Small intestine (tissue), 7 donors: ENCODE measurements around the gene IPCEF1. TPM values are rescaled to one million over a fixed set of nuclear protein-coding genes. Genes with fewer than 3 reads are reported as not detected.
A peak's percentile ranks its signal among the peaks of the same experiment; 100 is the strongest.
"Not testable (repeated sequence)": the region's sequence is repeated elsewhere in the genome, so short reads cannot be mapped to it uniquely, and the experiment has no call there.

Source experiments
- DNase-seq, 2 donors: peaks; one replicate each; pipeline versions ENCODE4 v3.0.0 to v3.0.0-alpha.2; 2013
- FAIRE-seq: peaks from 2 replicates; lab custom pipeline; 2012; peaks lifted over from hg19 to GRCh38; lab: Jason Lieb, UNC
- H3K27ac ChIP-seq, 3 donors: one replicate each; pipeline ENCODE4 v1.5.1; 2013; ENCODE audit warnings: low read length in 2 of 3, mild to moderate bottlenecking in 2 of 3, control low read depth in 1 of 3, inconsistent platforms in 1 of 3, low read depth in 1 of 3, moderate library complexity in 1 of 3
- H3K27me3 ChIP-seq, 3 donors: one replicate each; pipeline ENCODE4 v1.6.1; 2013; ENCODE audit warnings: low read length in 3 of 3, inconsistent platforms in 1 of 3; ENCODE audit not compliant: control insufficient read depth in 3 of 3, insufficient read depth in 3 of 3
- H3K36me3 ChIP-seq, 3 donors: one replicate each; pipeline ENCODE4 v1.6.1; 2013; ENCODE audit warnings: low read length in 3 of 3, inconsistent platforms in 1 of 3, low read depth in 1 of 3, mild to moderate bottlenecking in 1 of 3, moderate library complexity in 1 of 3; ENCODE audit not compliant: control insufficient read depth in 3 of 3, insufficient read depth in 2 of 3
- H3K4me1 ChIP-seq, 3 donors: one replicate each; pipeline ENCODE4 v1.6.1; 2013; ENCODE audit warnings: low read length in 2 of 3, inconsistent platforms in 1 of 3, low read depth in 1 of 3, mild to moderate bottlenecking in 1 of 3, moderate library complexity in 1 of 3; ENCODE audit not compliant: control insufficient read depth in 3 of 3, insufficient read depth in 2 of 3
- H3K4me3 ChIP-seq, 3 donors: one replicate each; pipeline ENCODE4 v1.5.1; 2013; ENCODE audit warnings: low read length in 3 of 3, control low read depth in 1 of 3, inconsistent platforms in 1 of 3, low read depth in 1 of 3, mild to moderate bottlenecking in 1 of 3, moderate library complexity in 1 of 3
- H3K9me3 ChIP-seq, 2 donors: one replicate each; pipeline ENCODE4 v1.6.1; 2013; ENCODE audit warnings: low read depth in 1 of 2, low read length in 1 of 2; ENCODE audit not compliant: control insufficient read depth in 2 of 2, insufficient read depth in 1 of 2
- WGBS, 3 donors: extraction: QIAGEN DNeasy Blood & Tissue Kit; methylation state at CpG; one replicate each; pipeline ENCODE4 v1.1.7; 2013; 5-methylcytosine and 5-hydroxymethylcytosine counted together
- polyA plus RNA-seq, 4 donors: library from polyadenylated mRNA; stranded (reverse) in 3 of 4; unstranded in 1 of 4; fragments of 200-250 nt in 3 of 4; fragments of 120-200 nt in 1 of 4; gene quantifications; one replicate each; pipeline versions ENCODE4 v1.2.1 to v1.2.3, GENCODE V29; 2013
- donor health status: healthy with polysubstance abuse.
- donor health status: control.
- donor health status: control.
- donor health status: Bipolar disorder and iron deficiency.
- donor health status: healthy.

The IPCEF1 gene
- polyA plus RNA-seq, 4 donors, result 0.45 to 2.1 (median 0.79) TPM

- WGBS, 3 donors, result 87 to 91% (median 91%) methylated on average over 6 of the region's 6 CpGs
Measured at GRCh38 chr6:154202958-154203357, 153.6 kb downstream of the IPCEF1 start.

GRCh38 chr6:154202339-154202738, 154.3 kb downstream of the IPCEF1 start:
- no peaks in the 10 kb centered on the region for H3K36me3 ChIP-seq
- no peaks in the 10 kb centered on the region for H3K9me3 ChIP-seq
- H3K4me3 ChIP-seq, result no peak overlapping the region
- WGBS, 3 donors, result 67 to 88% (median 84%) methylated on average over 3 of the region's 3 CpGs
- no peak for FAIRE-seq
- DNase-seq, result no peak
- H3K27me3 ChIP-seq, result no peaks in the 10 kb centered on the region
- H3K4me1 ChIP-seq, result no peaks in the 10 kb centered on the region
- no peak overlapping the region for H3K27ac ChIP-seq

More at GRCh38 chr6:154202958-154203357, 153.6 kb downstream of the IPCEF1 start:
- Histone ChIP-seq H3K4me3 (no peak overlapping the region), H3K27ac (no peak overlapping the region), H3K4me1 (no peaks in the 10 kb centered on the region), H3K9me3 (no peaks in the 10 kb centered on the region), H3K36me3 (no peaks in the 10 kb centered on the region), H3K27me3 (no peaks in the 10 kb centered on the region)
- FAIRE-seq (no peak), DNase-seq (no peak)

GRCh38 chr6:154201688-154202087, 154.9 kb downstream of the IPCEF1 start:
- DNase-seq, FAIRE-seq, H3K9me3 ChIP-seq, H3K4me1 ChIP-seq, H3K4me3 ChIP-seq, H3K27me3 ChIP-seq, H3K27ac ChIP-seq, H3K36me3 ChIP-seq: not testable (repeated sequence)
- 90 to 97% (median 93%) methylated on average over 4 of the region's 4 CpGs for WGBS, 3 donors

GRCh38 chr6:154197196-154197860, 159.3 kb downstream of the IPCEF1 start:
- no peak overlapping the region for H3K27ac ChIP-seq

GRCh38 chr6:154196333-154196885, 160.2 kb downstream of the IPCEF1 start:
- Histone ChIP-seq H3K36me3 (no peaks in the 10 kb centered on the region), H3K9me3 (no peaks in the 10 kb centered on the region), H3K4me1 (no peaks in the 10 kb centered on the region), H3K27me3 (no peaks in the 10 kb centered on the region), H3K27ac (no peak overlapping the region), H3K4me3 (no peak overlapping the region)
- DNase-seq, result no peak
- WGBS, 3 donors, result 76 to 90% (median 84%) methylated on average over 1 of the region's 1 CpG
- no peak for FAIRE-seq

More at GRCh38 chr6:154197196-154197860, 159.3 kb downstream of the IPCEF1 start:
- H3K4me3 ChIP-seq, result no peak overlapping the region
- peak in 1 of 2 donors; percentile 14 for DNase-seq
- no peaks in the 10 kb centered on the region for H3K36me3 ChIP-seq
- no peaks in the 10 kb centered on the region for H3K4me1 ChIP-seq
- no peak for FAIRE-seq
- H3K9me3 ChIP-seq, result no peaks in the 10 kb centered on the region
- no peaks in the 10 kb centered on the region for H3K27me3 ChIP-seq

GRCh38 chr6:154187714-154188113, 168.9 kb downstream of the IPCEF1 start:
- FAIRE-seq, result peak; percentile 62
- Histone ChIP-seq H3K27ac (no peak overlapping the region), H3K27me3 (no peaks in the 10 kb centered on the region), H3K9me3 (peaks cover 0 to 5% of the 10 kb centered on the region in 2 donors), H3K36me3 (no peaks in the 10 kb centered on the region), H3K4me1 (no peaks in the 10 kb centered on the region), H3K4me3 (no peak overlapping the region)
- DNase-seq, result no peak

- 78 to 87% (median 85%) methylated on average over 3 of the region's 3 CpGs for WGBS, 3 donors
- H3K4me1 ChIP-seq, result no peaks in the 10 kb centered on the region
- no peaks in the 10 kb centered on the region for H3K36me3 ChIP-seq
- FAIRE-seq (no peak), DNase-seq (no peak)
- peaks cover 0 to 5% of the 10 kb centered on the region in 2 donors for H3K9me3 ChIP-seq
- no peaks in the 10 kb centered on the region for H3K27me3 ChIP-seq
- no peak overlapping the region for H3K27ac ChIP-seq
- H3K4me3 ChIP-seq, result no peak overlapping the region
Measured at GRCh38 chr6:154187203-154187602, 169.4 kb downstream of the IPCEF1 start.

- FAIRE-seq, result no peak
- 85 to 92% (median 88%) methylated on average over 5 of the region's 5 CpGs for WGBS, 3 donors
Measured at GRCh38 chr6:154179434-154179833, 177.2 kb downstream of the IPCEF1 start.

More at GRCh38 chr6:154179434-154179833, 177.2 kb downstream of the IPCEF1 start:
- H3K4me1 ChIP-seq, result no peaks in the 10 kb centered on the region
- H3K27ac ChIP-seq, result no peak overlapping the region
- H3K27me3 ChIP-seq, result no peaks in the 10 kb centered on the region
- no peak for DNase-seq
- H3K4me3 ChIP-seq, result no peak overlapping the region
- H3K36me3 ChIP-seq, result no peaks in the 10 kb centered on the region
- H3K9me3 ChIP-seq, result peaks cover 0 to 5% of the 10 kb centered on the region in 2 donors
